HEK293 (cell line): ENCODE results near the gene SLC38A10.

Experiments used
- CTCF ChIA-PET: fragments of 350-600 bp; formaldehyde crosslinking; extraction: SDS; loops from one replicate; lab custom pipeline; 2021; ENCODE audit warnings: antibody characterized with exemption; lab: Yijun Ruan, JAX
- POLR2A ChIA-PET: fragments of 300-600 bp; formaldehyde crosslinking; extraction: SDS; loops from one replicate; lab custom pipeline; 2020; ENCODE audit warnings: antibody characterized with exemption, inconsistent platforms; lab: Yijun Ruan, JAX
- H3K27ac ChIP-seq: fragments of 200-500 bp; sonication (Bioruptor generic); 2 replicates; pipeline ENCODE4 v1.5.1; 2014; ENCODE audit warnings: low read depth, low read length, control low read depth, inconsistent platforms; ENCODE audit errors: extremely low read depth
- H3K36me3 ChIP-seq, 2 experiments: fragments of 200-500 bp in 1 of 2; sonication (Bioruptor generic) in 1 of 2; 1 replicate in 1 of 2; 2 replicates in 1 of 2; pipeline ENCODE4 v1.5.1; 2014 to 2017; ENCODE audit warnings: inconsistent platforms in 2 of 2, low read length in 2 of 2; ENCODE audit not compliant: control insufficient read depth in 2 of 2, insufficient read depth in 1 of 2
- H3K4me1 ChIP-seq: fragments of 200-500 bp; sonication (Bioruptor generic); 2 replicates; pipeline ENCODE4 v1.5.1; 2014; ENCODE audit warnings: mild to moderate bottlenecking, low read length, inconsistent platforms; ENCODE audit not compliant: control insufficient read depth, insufficient read depth
- H3K4me3 ChIP-seq: 2 replicates; pipeline ENCODE4 v1.5.1; 2011; ENCODE audit warnings: low read depth, mild to moderate bottlenecking, control low read depth, low read length, moderate library complexity
- H3K9me3 ChIP-seq: fragments of 200-500 bp; sonication (Bioruptor generic); 2 replicates; pipeline ENCODE4 v1.5.1; 2014; ENCODE audit warnings: low read depth, low read length, inconsistent platforms; ENCODE audit not compliant: control insufficient read depth, insufficient read depth
- EGR2 ChIP-seq: fragments of 450-650 bp; formaldehyde crosslinking; IDR thresholded peaks from 2 replicates; pipeline ENCODE4 v1.5.1; 2016; ENCODE audit warnings: low read depth, missing biosample characterization, missing genetic modification characterization
- GLIS1 ChIP-seq: fragments of 450-650 bp; formaldehyde crosslinking; IDR thresholded peaks from 2 replicates; pipeline ENCODE4 v1.5.1; 2016; ENCODE audit warnings: missing biosample characterization, missing genetic modification characterization
- GLIS2 ChIP-seq: fragments of 450-650 bp; formaldehyde crosslinking; IDR thresholded peaks from 2 replicates; pipeline ENCODE4 v1.5.1; 2016; ENCODE audit warnings: missing biosample characterization, missing genetic modification characterization
- TCF7L2 ChIP-seq: IDR thresholded peaks from 2 replicates; pipeline ENCODE4 v1.6.1; 2011; ENCODE audit warnings: low read depth, mild to moderate bottlenecking, inconsistent platforms, low read length, moderate library complexity, borderline replicate concordance
- ZFHX2 ChIP-seq: fragments of 450-650 bp; formaldehyde crosslinking; conservative IDR thresholded peaks from 2 replicates; pipeline ENCODE4 v1.5.1; 2016; ENCODE audit warnings: missing biosample characterization, missing genetic modification characterization
- ZFP69B ChIP-seq: fragments of 450-650 bp; formaldehyde crosslinking; IDR thresholded peaks from 2 replicates; pipeline ENCODE4 v1.5.1; 2016; ENCODE audit warnings: missing biosample characterization, missing genetic modification characterization
- ZNF10 ChIP-seq: fragments of 450-650 bp; formaldehyde crosslinking; IDR thresholded peaks from 2 replicates; pipeline ENCODE4 v1.5.1; 2017; ENCODE audit warnings: missing biosample characterization, missing genetic modification characterization
- ZNF175 ChIP-seq: fragments of 450-650 bp; formaldehyde crosslinking; IDR thresholded peaks from 2 replicates; pipeline ENCODE4 v1.5.1; 2016; ENCODE audit warnings: missing biosample characterization, missing genetic modification characterization
- TF ChIP-seq, protein P1 (sequence below): fragments of 450-650 bp; formaldehyde crosslinking; IDR thresholded peaks from 2 replicates; pipeline ENCODE4 v1.5.1; 2016; ENCODE audit warnings: missing biosample characterization, missing genetic modification characterization

Gene SLC38A10

GRCh38 chr17:81198826-81199481 lies 96.2 kb downstream of the SLC38A10 start:
- no peak overlapping the region for H3K27ac ChIP-seq
- H3K36me3 ChIP-seq: peaks cover 0 to 80% of the 10 kb centered on the region in 2 experiments; a peak in 2 of 3 replicates
- POLR2A ChIA-PET: no interaction called here
- no peaks in the 10 kb centered on the region for H3K4me1 ChIP-seq
- no peaks in the 10 kb centered on the region for H3K9me3 ChIP-seq
- CTCF ChIA-PET: interaction anchor here (0.7 to 2.3 kb wide), 2 partner anchors 14 to 55 kb away, joined by 3 to 7 read pairs; no protein-coding TSS in a partner anchor
- TF ChIP-seq GLIS1 (tag by site-specific recombination): peak; percentile 35; the same call in 1 of the 2 replicates
- no peak for TF ChIP-seq ZFP69B
- H3K4me3 ChIP-seq: no peak overlapping the region

GRCh38 chr17:81197831-81198490 lies 97.1 kb downstream of the SLC38A10 start:
- H3K36me3 ChIP-seq: peaks cover 0 to 80% of the 10 kb centered on the region in 2 experiments; a peak in 2 of 3 replicates
- H3K4me3 ChIP-seq: no peak overlapping the region
- no peak overlapping the region for H3K27ac ChIP-seq
- ChIA-PET POLR2A (interaction anchor here (0.6 kb wide), 1 partner anchor 943 kb away, joined by 5 read pairs; no protein-coding TSS in a partner anchor), CTCF (interaction anchor here (0.6 to 2.3 kb wide), 3 partner anchors 13 to 54 kb away, joined by 3 to 7 read pairs (median 3); no protein-coding TSS in a partner anchor)
- TF ChIP-seq ZFHX2 (tag by site-specific recombination) (0 out of 2 replicates have a peak, but pooled peaks have one; percentile 38), ZNF175 (tag by site-specific recombination) (no peak), EGR2 (tag by site-specific recombination) (peak; percentile 46; the same call in 1 of the 2 replicates)
- H3K9me3 ChIP-seq: no peaks in the 10 kb centered on the region
- no peaks in the 10 kb centered on the region for H3K4me1 ChIP-seq

DNA sequence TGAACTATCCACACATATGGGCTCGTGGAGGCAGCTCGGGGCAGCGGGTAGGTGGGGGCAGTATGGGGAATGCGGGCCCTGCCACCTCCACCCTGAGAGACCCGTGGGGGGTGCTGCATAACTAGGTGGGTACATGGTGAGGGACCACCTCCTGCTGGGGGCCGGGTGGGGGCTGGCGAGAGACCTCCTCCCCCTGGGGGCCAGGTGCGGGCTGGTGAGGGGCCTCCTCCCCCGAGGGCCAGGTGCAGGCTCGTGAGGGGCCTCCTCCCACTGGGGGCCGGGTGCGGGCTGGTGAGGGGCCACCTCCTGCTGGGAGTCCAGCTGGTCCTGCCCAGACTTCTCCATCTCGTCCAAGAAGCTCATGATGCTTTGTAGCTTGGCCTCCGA lies 97.7 kb downstream of the SLC38A10 start:
- Histone ChIP-seq H3K9me3 (no peaks in the 10 kb centered on the region), H3K36me3 (peaks cover 0 to 82% of the 10 kb centered on the region in 2 experiments; a peak in 2 of 3 replicates), H3K4me3 (no peak overlapping the region), H3K27ac (no peak overlapping the region), H3K4me1 (no peaks in the 10 kb centered on the region)
- CTCF ChIA-PET: interaction anchor here (2.3 kb wide), 1 partner anchor 54 kb away, joined by 7 read pairs; no protein-coding TSS in a partner anchor
- no peak for TF ChIP-seq ZNF10 (tag by site-specific recombination)
- TF ChIP-seq, protein P1, sequence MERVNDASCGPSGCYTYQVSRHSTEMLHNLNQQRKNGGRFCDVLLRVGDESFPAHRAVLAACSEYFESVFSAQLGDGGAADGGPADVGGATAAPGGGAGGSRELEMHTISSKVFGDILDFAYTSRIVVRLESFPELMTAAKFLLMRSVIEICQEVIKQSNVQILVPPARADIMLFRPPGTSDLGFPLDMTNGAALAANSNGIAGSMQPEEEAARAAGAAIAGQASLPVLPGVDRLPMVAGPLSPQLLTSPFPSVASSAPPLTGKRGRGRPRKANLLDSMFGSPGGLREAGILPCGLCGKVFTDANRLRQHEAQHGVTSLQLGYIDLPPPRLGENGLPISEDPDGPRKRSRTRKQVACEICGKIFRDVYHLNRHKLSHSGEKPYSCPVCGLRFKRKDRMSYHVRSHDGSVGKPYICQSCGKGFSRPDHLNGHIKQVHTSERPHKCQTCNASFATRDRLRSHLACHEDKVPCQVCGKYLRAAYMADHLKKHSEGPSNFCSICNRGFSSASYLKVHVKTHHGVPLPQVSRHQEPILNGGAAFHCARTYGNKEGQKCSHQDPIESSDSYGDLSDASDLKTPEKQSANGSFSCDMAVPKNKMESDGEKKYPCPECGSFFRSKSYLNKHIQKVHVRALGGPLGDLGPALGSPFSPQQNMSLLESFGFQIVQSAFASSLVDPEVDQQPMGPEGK: 0 out of 2 replicates have a peak, but pooled peaks have one; percentile 13
- TF ChIP-seq GLIS2 (tag by site-specific recombination): 0 out of 2 replicates have a peak, but pooled peaks have one; percentile 14
- TF ChIP-seq, all 188 proteins: peak for 2
- POLR2A ChIA-PET: interaction anchor here (0.6 kb wide), 1 partner anchor 943 kb away, joined by 5 read pairs; no protein-coding TSS in a partner anchor

GRCh38 chr17:81196505-81197408 lies 98.3 kb downstream of the SLC38A10 start:
- TF ChIP-seq TCF7L2: no peak
- TF ChIP-seq ZNF10 (tag by site-specific recombination): peak; percentile 95
- POLR2A ChIA-PET: no interaction called here
- H3K36me3 ChIP-seq: peaks cover 0 to 81% of the 10 kb centered on the region in 2 experiments; a peak in 2 of 3 replicates
- CTCF ChIA-PET: interaction anchor here (1.1 kb wide), 1 partner anchor 175 kb away, joined by 3 read pairs; no protein-coding TSS in a partner anchor
- no peak overlapping the region for H3K4me3 ChIP-seq
- H3K4me1 ChIP-seq: no peaks in the 10 kb centered on the region
- H3K27ac ChIP-seq: no peak overlapping the region
- H3K9me3 ChIP-seq: no peaks in the 10 kb centered on the region
